ENCODE data around the gene PFN3.

PFN3 gene

DNA sequence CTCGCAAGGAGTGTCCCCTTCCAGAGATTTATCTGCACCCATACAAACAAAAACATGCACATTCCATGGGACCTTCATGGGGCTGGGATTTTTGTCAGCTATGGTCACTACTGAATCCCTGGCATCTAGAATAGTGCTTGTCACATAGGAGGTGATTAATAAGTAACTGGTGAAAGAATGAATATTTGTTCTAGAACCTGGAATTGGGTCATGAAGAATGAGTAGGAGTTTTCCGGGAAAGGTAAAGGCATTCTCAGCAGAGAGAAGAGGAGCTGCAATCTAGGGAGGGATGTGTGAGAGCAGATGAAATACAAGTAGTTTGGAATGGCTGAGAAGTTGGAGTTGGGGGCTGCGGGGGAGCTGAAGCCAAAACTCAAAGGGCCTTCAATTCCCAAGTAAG, 46.2 kb downstream of the PFN3 start:
- Mint-ChIP-seq H3K27ac (peak overlapping the region; percentile 46), H3K4me3 (no peak overlapping the region), H3K9me3 (peaks cover 2% of the 10 kb centered on the region), H3K36me3 (peaks cover 7% of the 10 kb centered on the region), H3K27me3 (no peaks in the 10 kb centered on the region), H3K4me1 (peaks cover 46% of the 10 kb centered on the region)
- DNase-seq (ENCODE audit: low spot score in 2 of 2) (no peak), ATAC-seq (ENCODE audit: low read depth) (no peak)

DNA sequence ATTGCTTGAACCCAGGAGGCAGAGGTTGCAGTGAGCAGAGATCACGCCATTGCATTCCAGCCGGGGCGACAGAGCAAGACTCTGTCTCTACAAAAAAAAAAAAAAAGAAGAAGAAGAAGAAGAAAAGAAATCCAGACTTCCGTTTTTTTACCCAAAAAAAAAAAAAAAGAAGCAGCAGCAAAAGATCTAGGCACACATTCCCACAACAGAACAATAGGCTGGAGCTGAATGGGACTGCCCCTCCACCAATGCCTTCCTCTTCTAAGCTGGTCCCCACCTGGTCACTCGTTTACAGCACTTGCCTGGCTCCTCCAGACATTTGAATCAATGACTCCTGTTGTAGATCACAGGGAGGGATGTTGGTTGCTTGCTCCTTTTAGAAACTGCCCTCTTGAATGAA, 47.4 kb downstream of the PFN3 start:
- H3K27ac Mint-ChIP-seq = no peak overlapping the region
- DNase-seq (ENCODE audit: low spot score in 2 of 2) (no peak), ATAC-seq (ENCODE audit: low read depth) (no peak)
- H3K9me3 Mint-ChIP-seq = peaks cover 2% of the 10 kb centered on the region
- H3K27me3 Mint-ChIP-seq = no peaks in the 10 kb centered on the region
- peaks cover 41% of the 10 kb centered on the region for H3K4me1 Mint-ChIP-seq
- peaks cover 8% of the 10 kb centered on the region for H3K36me3 Mint-ChIP-seq
- peak overlapping the region; percentile 29 for H3K4me3 Mint-ChIP-seq

DNA sequence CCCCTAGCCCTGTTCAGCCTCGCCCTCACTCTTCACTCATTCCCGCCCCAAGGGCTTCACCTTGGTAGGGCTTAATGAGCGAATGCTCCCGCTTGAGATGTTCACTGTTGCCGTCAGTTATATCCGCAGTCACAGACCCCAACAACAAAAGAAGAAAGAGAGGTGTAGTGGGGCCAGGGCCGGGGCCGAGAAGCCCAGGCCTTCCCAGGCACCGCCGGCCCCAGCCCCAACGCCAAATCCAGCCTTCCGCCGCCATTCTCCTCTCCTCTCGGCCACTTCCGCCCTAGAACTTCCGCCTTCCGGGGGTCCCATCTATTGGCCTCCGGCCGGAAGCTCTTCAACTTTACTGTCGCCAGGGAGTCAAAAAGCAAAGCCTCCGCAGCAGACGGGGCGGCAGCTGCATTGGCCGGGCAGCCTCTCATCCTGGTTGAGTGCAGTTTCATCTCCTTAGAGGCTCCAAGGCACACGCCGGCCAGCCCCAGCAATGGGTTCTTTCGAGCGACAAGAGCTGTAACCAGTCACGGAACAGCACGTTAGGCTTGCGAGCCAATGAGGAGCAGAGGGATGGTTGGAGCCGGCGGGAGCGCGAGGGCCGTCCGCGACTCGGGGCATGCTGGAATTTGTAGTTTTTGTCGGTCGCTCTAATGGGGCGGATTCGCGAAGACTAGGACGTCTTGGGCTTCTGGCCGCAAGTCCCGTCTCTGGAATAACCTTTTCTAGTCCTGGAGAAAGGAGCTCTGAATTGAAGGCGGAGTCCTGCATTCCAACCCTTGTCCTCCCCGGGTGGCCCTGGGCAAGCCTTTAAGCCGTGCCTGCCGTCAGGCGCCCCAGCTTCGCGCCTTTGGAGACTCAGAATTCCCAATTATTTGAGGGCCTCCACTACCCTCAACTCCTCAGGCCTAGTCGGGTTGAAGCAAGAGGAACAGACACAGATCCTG, 48.8 kb downstream of the PFN3 start, which contains the start of gene LMAN2:
Gene LMAN2 (minus strand): TSS at position 277 of the 938 bp plus-strand sequence. CDS start 21 bp downstream, at position 256.
- H3K4me3 Mint-ChIP-seq = peak within 1 kb of the TSS; percentile 98
- H3K27me3 Mint-ChIP-seq = no peaks in the 10 kb centered on the region
- peak; percentile 89 to 92 for DNase-seq (ENCODE audit: low spot score in 2 of 2)
- H3K4me1 Mint-ChIP-seq = peaks cover 31% of the 10 kb centered on the region
- peaks cover 10% of the 10 kb centered on the region for H3K36me3 Mint-ChIP-seq
- peaks cover 2% of the 10 kb centered on the region for H3K9me3 Mint-ChIP-seq
- H3K27ac Mint-ChIP-seq = peak within 1 kb of the TSS; percentile 97
- peak; percentile 96 for ATAC-seq (ENCODE audit: low read depth)

DNA sequence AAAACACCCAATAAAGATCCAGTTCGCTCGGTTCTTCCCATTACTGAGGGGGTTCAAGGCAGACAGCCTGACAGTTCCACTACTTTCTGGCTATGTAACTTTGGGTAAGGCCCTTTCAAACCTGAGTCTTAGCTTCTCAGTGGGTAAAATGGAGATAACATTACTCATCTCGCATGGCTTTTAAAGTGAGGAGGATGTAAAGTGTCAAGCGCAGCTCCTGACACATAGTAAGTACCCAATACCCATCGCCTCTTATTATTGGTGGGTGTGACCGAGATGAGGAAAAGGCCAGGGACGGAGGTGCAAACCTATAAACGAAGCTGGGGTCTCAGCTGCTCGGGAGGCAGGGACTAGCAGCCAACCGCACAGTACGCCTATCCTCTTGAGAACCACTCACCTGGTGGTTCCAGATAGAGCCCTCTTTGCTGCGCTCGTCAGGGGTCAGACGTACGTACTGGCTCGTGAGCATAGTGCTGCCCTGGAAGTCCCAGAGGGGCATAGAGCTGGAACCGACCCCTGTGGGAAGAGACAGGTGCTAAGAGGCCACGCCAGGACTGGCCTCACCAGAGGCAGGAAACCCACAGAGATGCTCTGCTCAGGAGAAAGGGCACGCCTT, 49.6 kb downstream of the PFN3 start:
- Mint-ChIP-seq H3K27me3 (no peaks in the 10 kb centered on the region), H3K36me3 (peaks cover 10% of the 10 kb centered on the region), H3K27ac (peak overlapping the region; percentile 97), H3K4me3 (peak overlapping the region; percentile 98), H3K4me1 (peaks cover 26% of the 10 kb centered on the region), H3K9me3 (peaks cover 2% of the 10 kb centered on the region)
- DNase-seq (ENCODE audit: low spot score in 2 of 2) = no peak
- no peak for ATAC-seq (ENCODE audit: low read depth)
